Stimulated activated CD8-positive, alpha-beta memory T cell treated with anti-CD3 and anti-CD28 coated beads, Interleukin-12 subunit alpha, Interleukin-12 subunit beta, amount 100 ng/mL, for 24 hours (primary cell): ENCODE measurements around the gene TBC1D9.

Experiments used
- DNase-seq: peaks from one replicate; pipeline ENCODE4 v3.0.0-alpha.2; 2020; ENCODE audit errors: extremely low read depth

Gene TBC1D9

GRCh38 chr4:140691369-140691768 lies 64.8 kb downstream of the TBC1D9 start:
- no peak for DNase-seq

DNA sequence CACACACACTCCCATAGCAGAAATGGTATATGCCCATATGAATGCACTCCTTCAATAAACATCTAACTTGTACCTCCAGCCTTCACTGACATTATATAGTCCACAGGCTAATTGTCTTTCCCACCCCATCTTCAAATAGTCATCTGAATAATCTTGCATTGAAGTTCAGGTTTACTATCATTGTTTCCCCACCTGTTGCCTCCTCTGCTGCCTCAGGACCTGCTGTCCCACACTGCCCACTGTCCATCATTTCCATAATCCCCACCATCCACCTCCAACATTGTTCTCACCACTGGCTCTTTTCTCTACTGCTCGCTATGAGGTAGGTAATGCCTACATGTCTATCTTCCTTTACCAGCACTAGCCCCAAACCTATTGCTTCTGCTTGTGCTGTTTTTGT lies 66.1 kb downstream of the TBC1D9 start:
- DNase-seq: no peak

DNA sequence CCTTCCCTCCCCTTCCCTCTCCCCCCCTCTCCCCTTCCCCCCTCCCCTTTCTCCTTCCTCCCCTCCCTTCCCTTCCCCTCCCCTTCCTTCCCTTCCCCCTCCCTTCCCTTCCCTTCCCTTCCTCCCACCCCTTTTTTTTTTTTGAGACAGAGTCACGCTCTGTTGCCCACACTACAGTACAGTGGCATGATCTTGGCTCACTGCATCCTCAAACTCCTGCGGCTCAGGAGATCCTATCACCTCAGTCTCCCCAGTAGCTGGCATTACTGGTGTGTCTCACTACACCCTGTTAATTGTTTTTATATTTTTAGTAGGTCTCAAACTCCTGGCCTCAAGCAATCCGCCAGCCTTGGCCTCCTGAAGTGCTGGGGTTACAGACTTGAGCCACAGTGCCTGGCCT lies 66.6 kb downstream of the TBC1D9 start:
- DNase-seq: no peak

DNA sequence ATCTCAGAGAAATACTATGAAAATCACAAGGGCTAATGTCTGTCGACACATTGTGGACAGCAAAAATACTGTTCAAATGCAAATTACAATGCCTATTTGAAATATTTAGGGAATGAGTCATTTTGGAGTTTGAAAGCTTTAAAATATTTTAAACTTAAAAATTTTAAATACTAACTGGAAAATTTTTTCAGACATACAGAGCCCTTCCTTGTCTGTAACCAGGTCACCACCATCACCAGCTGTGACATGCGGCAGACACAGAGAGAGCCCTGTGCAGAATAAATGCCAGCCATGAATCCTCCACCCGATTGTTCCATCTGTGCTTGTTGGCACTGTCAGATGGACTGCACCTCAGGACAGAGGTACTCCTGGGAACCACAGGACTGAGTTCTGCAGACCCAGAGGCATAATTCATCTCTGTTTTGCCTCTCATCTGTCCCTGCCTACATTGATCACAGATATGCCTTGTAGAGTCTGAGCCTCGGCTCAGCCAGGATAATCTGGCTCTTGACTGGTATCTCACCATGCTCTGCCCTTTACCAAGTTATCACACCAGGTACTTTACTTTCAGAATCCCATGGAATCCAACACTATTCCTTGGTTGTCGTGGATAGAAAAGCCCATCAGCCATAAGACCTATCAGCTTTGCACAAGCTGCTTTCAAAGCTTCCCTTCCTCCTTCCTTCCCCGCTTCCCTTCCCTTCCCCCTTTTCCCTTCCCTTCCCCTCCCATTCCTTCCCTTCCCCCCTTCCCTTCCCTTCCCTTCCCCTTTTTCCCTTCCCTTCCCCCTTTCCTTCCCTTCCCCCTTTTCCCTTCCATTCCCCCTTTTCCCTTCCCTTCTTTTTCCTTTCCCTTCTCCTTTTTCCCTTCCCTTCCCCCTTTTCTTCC lies 67.2 kb downstream of the TBC1D9 start:
- no peak for DNase-seq

DNA sequence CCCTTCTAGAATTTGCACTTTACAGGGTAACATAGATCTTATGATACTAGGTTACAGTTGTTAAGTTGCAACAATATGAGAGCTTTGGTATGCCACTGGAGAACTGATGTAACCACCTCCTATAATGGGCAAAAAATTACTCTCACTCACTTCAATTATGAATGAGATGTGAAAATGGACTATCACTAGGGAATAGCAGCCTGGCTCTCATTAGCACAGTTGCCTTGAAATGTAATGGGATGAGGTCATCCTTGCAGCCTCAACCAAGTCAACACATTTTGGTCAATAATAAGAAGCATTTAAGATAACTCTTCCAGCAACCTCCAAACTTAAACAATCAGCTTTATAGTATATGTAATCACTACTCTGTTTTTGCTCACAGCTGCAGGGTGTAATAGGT lies 69.4 kb downstream of the TBC1D9 start:
- no peak for DNase-seq

DNA sequence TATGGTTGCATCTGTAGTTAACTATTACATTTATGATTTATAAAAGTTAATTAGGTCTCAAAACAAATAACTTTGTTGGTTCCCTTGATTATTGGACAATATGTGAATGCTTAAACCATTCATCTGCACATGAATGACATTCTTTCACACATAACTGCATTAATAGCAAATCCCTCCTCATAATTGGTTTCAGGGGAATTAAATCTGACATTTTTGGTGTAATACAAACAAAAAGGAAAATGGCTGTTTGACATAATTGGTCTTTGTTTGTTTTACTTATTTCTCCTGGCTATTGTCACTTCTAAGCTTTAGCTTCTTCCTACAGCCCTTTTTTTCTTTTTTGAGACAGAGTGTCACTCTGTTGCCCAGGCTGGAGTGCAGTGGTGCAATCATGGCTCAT lies 71.9 kb downstream of the TBC1D9 start:
- DNase-seq: no peak

DNA sequence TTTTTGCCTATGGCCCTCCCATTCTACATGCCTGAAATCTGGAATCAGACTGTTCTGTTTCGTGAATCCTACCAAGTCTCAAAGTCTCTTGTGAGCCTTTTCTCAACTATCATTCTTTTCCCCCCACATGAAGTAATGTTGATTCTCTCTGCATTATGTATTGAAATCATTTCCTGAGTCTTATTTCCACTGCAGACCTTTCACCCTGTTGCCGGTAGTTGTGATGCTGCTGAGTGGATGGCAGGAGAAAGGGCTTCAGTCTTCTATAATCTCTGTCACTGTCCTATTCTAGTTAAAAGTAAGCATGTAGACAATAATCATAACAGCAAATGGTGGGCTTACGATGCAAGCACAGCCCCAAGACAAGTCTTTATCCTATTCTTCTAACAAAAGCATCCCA lies 75.0 kb downstream of the TBC1D9 start:
- no peak for DNase-seq

GRCh38 chr4:140680686-140681085 lies 75.5 kb downstream of the TBC1D9 start:
- no peak for DNase-seq

DNA sequence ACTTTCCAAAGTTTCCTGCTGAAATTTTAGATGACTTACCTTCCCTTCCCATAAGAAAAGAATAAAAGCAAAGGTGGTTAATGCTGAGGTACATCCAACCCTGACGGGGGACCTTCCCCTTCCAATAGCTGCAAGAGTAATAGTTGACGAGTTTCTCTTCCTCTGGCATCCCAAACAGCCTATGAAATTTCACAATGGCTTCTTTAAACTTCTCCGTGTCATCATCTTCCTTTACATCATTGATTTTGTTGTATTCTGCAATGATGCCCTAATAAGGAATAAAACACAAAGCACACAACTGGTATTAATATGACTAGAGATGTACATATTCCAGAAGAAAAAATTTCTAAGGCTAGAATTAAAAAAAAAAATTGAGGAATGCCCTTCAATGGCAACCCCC lies 76.6 kb downstream of the TBC1D9 start:
- no peak for DNase-seq

- DNase-seq: no peak
Observed at GRCh38 chr4:140675599-140676231, 80.5 kb downstream of the TBC1D9 start.

DNA sequence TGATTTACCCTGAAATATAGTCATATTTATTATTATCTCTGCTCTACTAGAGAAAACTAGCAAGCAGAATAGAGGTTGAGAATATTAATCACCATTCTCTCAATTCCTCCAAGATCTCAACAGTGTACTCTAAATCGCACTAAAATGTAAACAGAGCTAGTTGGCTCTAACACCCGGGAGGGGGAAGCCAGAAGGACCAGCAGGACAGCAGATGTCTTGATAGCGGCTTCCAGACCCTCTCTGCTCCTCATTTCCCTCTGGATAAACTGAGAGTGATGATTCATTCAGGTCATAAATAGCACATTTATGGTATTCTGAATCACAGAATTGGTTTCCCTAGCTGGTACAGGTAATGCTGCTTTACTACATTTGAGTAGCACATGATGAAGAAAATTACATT lies 82.5 kb downstream of the TBC1D9 start:
- DNase-seq: no peak

GRCh38 chr4:140672416-140672815 lies 83.8 kb downstream of the TBC1D9 start:
- DNase-seq: no peak

DNA sequence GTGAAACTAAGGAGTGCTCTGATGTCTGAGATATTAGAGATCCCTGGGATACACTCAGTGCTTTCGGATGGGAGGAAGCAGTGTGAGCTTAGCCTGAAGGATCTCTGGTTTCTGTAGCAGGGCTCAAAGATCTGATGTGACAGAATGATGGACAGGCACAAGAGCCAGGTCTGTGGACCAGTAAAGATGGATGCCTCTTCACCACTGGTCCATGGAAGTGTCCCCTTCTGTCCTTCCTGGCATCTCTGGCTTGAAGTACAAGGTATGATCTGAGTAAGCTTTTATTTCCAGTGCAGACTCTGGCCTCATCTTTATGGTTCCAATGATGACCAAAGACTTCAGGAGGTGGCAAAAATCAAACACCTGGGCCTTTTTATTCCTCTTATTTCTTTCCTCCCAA lies 88.1 kb downstream of the TBC1D9 start:
- DNase-seq: no peak

GRCh38 chr4:140666889-140667614 lies 89.1 kb downstream of the TBC1D9 start:
- DNase-seq: no peak

DNA sequence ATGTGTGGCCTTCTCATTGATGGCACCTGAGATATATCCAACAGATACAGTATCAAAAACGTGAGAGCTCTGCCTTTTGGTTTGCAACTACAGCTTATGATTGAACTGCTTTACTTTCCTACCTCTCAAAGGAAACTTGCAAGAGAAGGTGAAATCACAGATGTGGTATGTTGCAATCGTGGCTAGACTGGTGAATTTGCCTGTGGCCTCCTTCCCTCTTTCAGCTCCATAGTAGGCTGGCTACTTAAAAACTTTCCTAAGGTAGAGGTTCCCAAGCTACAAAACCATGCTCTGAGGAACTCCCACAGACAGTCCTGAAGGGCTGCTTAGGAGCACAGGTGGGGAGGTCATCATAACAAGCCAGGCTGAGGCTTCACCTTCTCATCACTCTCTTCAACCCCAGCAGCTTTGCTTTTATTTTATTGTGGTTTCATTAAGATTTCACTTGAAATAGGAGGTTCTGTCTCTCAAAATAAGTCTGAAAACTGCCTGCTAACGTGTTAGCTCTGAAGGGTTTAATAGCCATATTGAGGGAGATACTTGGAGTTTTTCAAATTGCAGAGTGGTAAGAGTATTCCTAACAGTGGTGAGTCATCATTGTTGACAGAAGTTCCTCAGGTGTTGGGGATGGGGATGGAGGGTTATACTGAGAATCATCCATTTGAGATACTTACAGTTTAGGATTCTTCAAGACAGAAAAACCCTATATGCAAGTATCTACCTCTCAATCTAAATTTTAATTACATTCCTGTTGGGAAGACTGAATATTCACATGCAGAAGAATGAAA lies 93.9 kb downstream of the TBC1D9 start:
- DNase-seq: no peak

GRCh38 chr4:140661550-140661949 lies 94.6 kb downstream of the TBC1D9 start:
- no peak for DNase-seq

- no peak for DNase-seq
Observed at GRCh38 chr4:140659943-140660700, 96.1 kb downstream of the TBC1D9 start.

DNA sequence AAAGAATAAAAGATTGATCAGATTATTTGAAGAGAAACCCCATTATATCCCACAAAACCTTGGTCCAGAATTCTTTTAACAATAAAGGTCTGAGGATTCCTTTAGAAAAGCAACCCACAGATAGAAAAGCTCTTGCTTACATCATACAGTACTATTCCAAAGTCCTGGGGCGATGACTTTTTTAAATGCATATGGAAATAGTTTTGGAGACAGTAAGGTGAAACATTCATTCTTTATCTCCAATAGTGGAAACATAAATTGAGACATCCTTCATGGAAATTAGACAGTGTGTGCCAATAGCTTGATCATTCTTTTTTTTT lies 101.7 kb downstream of the TBC1D9 start:
- no peak for DNase-seq

DNA sequence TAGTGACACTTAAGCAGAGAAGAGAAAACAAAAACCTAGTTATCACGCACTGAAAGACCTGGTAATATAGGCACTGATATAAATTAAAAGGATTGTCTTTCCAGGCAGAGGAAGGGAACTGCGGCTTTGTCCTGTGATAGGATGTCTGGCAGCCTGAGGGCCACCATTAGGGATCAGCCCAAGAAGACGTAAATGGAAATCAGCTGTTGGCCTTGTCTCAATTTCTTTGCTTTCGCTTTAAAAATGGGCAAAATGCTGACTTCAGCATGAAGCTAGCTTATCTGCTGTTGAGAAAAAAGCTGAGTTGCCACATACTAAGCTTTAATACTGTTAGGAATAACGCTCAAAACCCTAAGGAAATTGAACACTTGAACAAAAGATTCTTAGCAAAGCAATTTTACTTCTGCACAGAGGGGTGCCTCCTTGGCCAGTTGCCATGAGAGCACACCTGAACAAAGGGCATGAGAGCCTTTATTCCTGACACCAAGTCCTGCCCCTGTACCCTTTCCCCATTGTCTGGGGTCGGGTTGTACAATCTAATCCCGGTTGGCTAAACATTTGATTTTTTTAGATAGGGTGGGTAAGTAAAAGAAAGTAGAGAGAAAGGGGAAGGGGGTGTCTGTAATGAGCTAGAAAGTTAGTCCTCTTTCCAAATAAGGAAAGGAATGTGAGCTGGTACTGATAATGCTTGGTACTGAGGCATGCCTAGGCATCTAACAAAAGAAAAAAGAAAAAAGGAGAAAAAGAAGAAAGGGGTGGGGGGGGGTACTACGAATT lies 102.3 kb downstream of the TBC1D9 start:
- no peak for DNase-seq

GRCh38 chr4:140652601-140653000 lies 103.6 kb downstream of the TBC1D9 start:
- DNase-seq: no peak
